ENCODE results near the gene UGT1A1. TPM values are rescaled to one million over a fixed set of nuclear protein-coding genes. Genes with fewer than 3 reads are reported as not detected.

The UGT1A1 gene
- 0.68 to 0.96 TPM (median 0.88 TPM) in 5 replicates for total RNA-seq (2022; extraction: Qiagen RNA extraction; ENCODE audit: low read depth)

DNA sequence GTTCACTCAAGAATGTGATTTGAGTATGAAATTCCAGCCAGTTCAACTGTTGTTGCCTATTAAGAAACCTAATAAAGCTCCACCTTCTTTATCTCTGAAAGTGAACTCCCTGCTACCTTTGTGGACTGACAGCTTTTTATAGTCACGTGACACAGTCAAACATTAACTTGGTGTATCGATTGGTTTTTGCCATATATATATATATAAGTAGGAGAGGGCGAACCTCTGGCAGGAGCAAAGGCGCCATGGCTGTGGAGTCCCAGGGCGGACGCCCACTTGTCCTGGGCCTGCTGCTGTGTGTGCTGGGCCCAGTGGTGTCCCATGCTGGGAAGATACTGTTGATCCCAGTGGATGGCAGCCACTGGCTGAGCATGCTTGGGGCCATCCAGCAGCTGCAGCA lies at the start of gene UGT1A1:
TSS of gene UGT1A1 (plus strand) at position 228 of the 400 bp plus-strand sequence. CDS start at position 246, 18 bp downstream.

GRCh38 chr2:233712611-233713261 lies 47.3 kb upstream of the UGT1A1 start, which contains the start of gene UGT1A5:
UGT1A5 (plus strand) TSS chr2:233712907; CDS start chr2:233712992, 85 bp downstream.

GRCh38 chr2:233718552-233718951 lies 41.5 kb upstream of the UGT1A1 start, which contains the start of gene UGT1A4:
UGT1A4 (plus strand) TSS chr2:233718736; CDS start chr2:233718821, 85 bp downstream.

DNA sequence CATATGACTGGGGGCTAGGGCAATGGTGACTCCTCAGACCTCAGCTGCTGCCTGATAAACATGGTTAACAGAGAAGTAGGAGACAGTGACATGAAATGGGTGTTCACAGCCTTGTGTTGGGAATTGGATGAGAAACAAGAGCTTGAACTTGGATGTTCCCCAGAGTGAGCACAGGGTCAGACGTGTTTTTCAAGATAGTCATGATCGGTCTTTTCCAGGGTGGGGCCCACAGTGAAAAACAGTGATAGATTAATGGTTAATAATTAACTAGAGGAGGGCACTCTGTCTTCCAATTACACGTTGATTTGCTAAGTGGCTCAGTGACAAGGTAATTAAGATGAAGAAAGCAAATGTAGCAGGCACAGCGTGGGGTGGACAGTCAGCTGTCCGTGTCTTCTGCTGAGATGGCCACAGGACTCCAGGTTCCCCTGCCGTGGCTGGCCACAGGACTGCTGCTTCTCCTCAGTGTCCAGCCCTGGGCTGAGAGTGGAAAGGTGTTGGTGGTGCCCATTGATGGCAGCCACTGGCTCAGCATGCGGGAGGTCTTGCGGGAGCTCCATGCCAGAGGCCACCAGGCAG lies 31.3 kb upstream of the UGT1A1 start, which contains the start of gene UGT1A3:
TSS of gene UGT1A3 (plus strand) at position 320 of the 579 bp plus-strand sequence. CDS start at position 405, 85 bp downstream.

DNA sequence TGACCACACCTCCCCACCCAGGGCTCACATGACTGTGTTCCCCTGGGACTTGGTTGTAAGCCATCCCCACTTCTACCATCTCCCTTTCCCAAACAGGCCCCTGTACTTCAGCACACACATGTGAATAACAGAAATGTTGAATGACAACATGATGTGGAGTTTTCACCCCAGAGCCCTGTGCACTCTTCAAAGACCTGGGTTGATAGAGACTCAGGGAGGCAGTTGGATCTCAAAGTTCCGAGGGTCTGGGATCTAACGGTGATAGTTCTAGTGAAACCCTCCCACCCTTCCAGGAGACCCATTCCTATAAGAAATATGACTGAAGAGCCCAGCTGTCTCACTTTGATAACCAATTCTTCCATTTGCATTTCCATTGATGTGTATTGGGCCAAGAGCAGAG lies 18.0 kb downstream of the UGT1A1 start, which contains the start of gene MROH2A:
TSS of gene MROH2A (plus strand) at position 301 of the 400 bp plus-strand sequence. CDS start 1,029 bp downstream, outside the sequence.

Other genes with a start within 250 kb of the UGT1A1 start
- gene USP40, start 193.5 kb upstream of the UGT1A1 start, total RNA-seq (2022; extraction: Qiagen RNA extraction; ENCODE audit: low read depth): 18.7 to 27.9 TPM (median 24.8 TPM) in 5 replicates
- 0.08 to 0.26 TPM in 2 of 5 replicates, not detected in the others for gene UGT1A8, start 142.6 kb upstream of the UGT1A1 start, total RNA-seq (2022; extraction: Qiagen RNA extraction; ENCODE audit: low read depth)
- 0.05 to 0.26 TPM (median 0.10 TPM) in 3 of 5 replicates, not detected in the others for gene UGT1A10, start 123.8 kb upstream of the UGT1A1 start, total RNA-seq (2022; extraction: Qiagen RNA extraction; ENCODE audit: low read depth)
- gene UGT1A9, start 88.4 kb upstream of the UGT1A1 start, total RNA-seq (2022; extraction: Qiagen RNA extraction; ENCODE audit: low read depth): 3.7 to 6.5 TPM (median 4.9 TPM) in 5 replicates
- gene UGT1A7, start 78.4 kb upstream of the UGT1A1 start, total RNA-seq (2022; extraction: Qiagen RNA extraction; ENCODE audit: low read depth): 3.6 to 6.6 TPM (median 4.5 TPM) in 5 replicates
- 1.1 to 1.3 TPM (median 1.3 TPM) in 5 replicates for gene UGT1A6, start 67.4 kb upstream of the UGT1A1 start, total RNA-seq (2022; extraction: Qiagen RNA extraction; ENCODE audit: low read depth)
- 0.04 TPM in 1 of 5 replicates, not detected in the others for gene UGT1A5, start 47.4 kb upstream of the UGT1A1 start, total RNA-seq (2022; extraction: Qiagen RNA extraction; ENCODE audit: low read depth)
- gene UGT1A4, start 41.5 kb upstream of the UGT1A1 start, total RNA-seq (2022; extraction: Qiagen RNA extraction; ENCODE audit: low read depth): 0.07 TPM in 1 of 5 replicates, not detected in the others
- 0.06 to 0.16 TPM (median 0.13 TPM) in 4 of 5 replicates, not detected in the other for gene UGT1A3, start 31.2 kb upstream of the UGT1A1 start, total RNA-seq (2022; extraction: Qiagen RNA extraction; ENCODE audit: low read depth)
- 0.14 to 0.32 TPM (median 0.20 TPM) in 5 replicates for gene MROH2A, start 18.1 kb downstream of the UGT1A1 start, total RNA-seq (2022; extraction: Qiagen RNA extraction; ENCODE audit: low read depth)
- gene HJURP, start 94.3 kb downstream of the UGT1A1 start, total RNA-seq (2022; extraction: Qiagen RNA extraction; ENCODE audit: low read depth): 86.1 to 88.2 TPM (median 87.1 TPM) in 5 replicates
- gene TRPM8, start 157.1 kb downstream of the UGT1A1 start, total RNA-seq (2022; extraction: Qiagen RNA extraction; ENCODE audit: low read depth): 0.08 to 0.37 TPM (median 0.23 TPM) in 4 of 5 replicates, not detected in the other

All from A549 treated with DMSO at 1 μM for 4 hours (cell line).